Stimulated activated CD4-positive, alpha-beta T cell treated with anti-CD3 and anti-CD28 coated beads, Interleukin-4, amount 100 ng/mL, for 24 hours (primary cell): Measurements from ENCODE around the gene CEP170B.
"Not testable (repeated sequence)": the region's sequence is repeated elsewhere in the genome, so short reads cannot be mapped to it uniquely, and the experiment has no call there.

Source experiments
- DNase-seq: peaks from one replicate; pipeline ENCODE4 v3.0.0-alpha.2; 2020

Gene CEP170B

GRCh38 chr14:104865081-104865630, at the start of gene CEP170B:
Gene CEP170B, plus strand, starts transcription at chr14:104865268. Its CDS starts 3,183 bp downstream, at chr14:104868451.
- DNase-seq, result peak; percentile 32

GRCh38 chr14:104816616-104816884, 48.5 kb upstream of the CEP170B start:
- DNase-seq, result no peak

- DNase-seq, result no peak
These were observed 46.9 kb upstream of the CEP170B start for GRCh38 chr14:104817930-104818713.

GRCh38 chr14:104818714-104819161, 46.3 kb upstream of the CEP170B start:
- DNase-seq, result no peak

- DNase-seq, result no peak
These were observed 45.7 kb upstream of the CEP170B start for GRCh38 chr14:104819361-104819781.

- no peak for DNase-seq
These were observed 44.3 kb upstream of the CEP170B start for GRCh38 chr14:104820669-104821228.

- no peak for DNase-seq
These were observed 43.7 kb upstream of the CEP170B start for GRCh38 chr14:104821229-104821945.

- DNase-seq, result no peak
These were observed 43.0 kb upstream of the CEP170B start for GRCh38 chr14:104821971-104822608.

GRCh38 chr14:104822821-104823615, 42.0 kb upstream of the CEP170B start:
- DNase-seq, result no peak

- no peak for DNase-seq
These were observed 40.6 kb upstream of the CEP170B start for GRCh38 chr14:104824353-104824997.

- DNase-seq, result peak; percentile 94
These were observed 38.7 kb upstream of the CEP170B start for GRCh38 chr14:104826189-104826860.

- no peak for DNase-seq
These were observed 38.2 kb upstream of the CEP170B start for GRCh38 chr14:104826861-104827176.

GRCh38 chr14:104827177-104828055, 37.7 kb upstream of the CEP170B start:
- peak; percentile 59 for DNase-seq

- DNase-seq, result no peak
These were observed 34.3 kb upstream of the CEP170B start for GRCh38 chr14:104830781-104831180.

GRCh38 chr14:104836171-104836935, 28.7 kb upstream of the CEP170B start:
- DNase-seq, result not testable (repeated sequence)

- DNase-seq, result no peak
These were observed 23.3 kb upstream of the CEP170B start for GRCh38 chr14:104841730-104842129.

- no peak for DNase-seq
These were observed 22.1 kb upstream of the CEP170B start for GRCh38 chr14:104843006-104843405.

- DNase-seq, result no peak
These were observed 21.4 kb upstream of the CEP170B start for GRCh38 chr14:104843442-104844305.
